Omental fat pad (tissue), 4 donors: ENCODE results near the gene SLC7A11. TPM values are rescaled to one million over a fixed set of nuclear protein-coding genes. Genes with fewer than 3 reads are reported as not detected.

ENCODE experiments used
- ATAC-seq: fragments of 150-250 bp; one replicate; pipeline ENCODE4 v1.9.1; 2016; ENCODE audit warnings: mild to moderate bottlenecking, moderate library complexity; ENCODE audit not compliant: low FRiP score
- DNase-seq: peaks from one replicate; pipeline ENCODE4 v3.0.0-alpha.2; 2019; ENCODE audit warnings: low spot score
- CTCF ChIP-seq, 3 donors: fragments of 450-650 bp; IDR thresholded peaks; one replicate each; pipeline ENCODE4 v1.5.1; 2016 to 2017; ENCODE audit warnings: antibody characterized with exemption in 3 of 3, mild to moderate bottlenecking in 3 of 3, moderate library complexity in 2 of 3
- total RNA-seq, 4 donors: library from RNA; depleted of rRNA; stranded (reverse); fragments of >200 nt; gene quantifications; one replicate each; pipeline ENCODE4 v1.1.0, GENCODE V29; 2016

SLC7A11 gene
- total RNA-seq, 4 donors from 2014 or later = 0.60 to 1.5 (median 0.90) TPM

- ATAC-seq (no peak), DNase-seq (no peak)
- no peak for TF ChIP-seq CTCF (IDR thresholded peaks at IDR 0.05)
Observed at GRCh38 chr4:138161351-138161750, 80.8 kb downstream of the SLC7A11 start.

- ATAC-seq (no peak), DNase-seq (no peak)
- TF ChIP-seq CTCF (IDR thresholded peaks at IDR 0.05) = no peak
Observed at GRCh38 chr4:138158746-138159297, 83.3 kb downstream of the SLC7A11 start.

- DNase-seq = no peak
- no peak for ATAC-seq
- TF ChIP-seq CTCF (IDR thresholded peaks at IDR 0.05) = no peak
Observed at GRCh38 chr4:138140879-138141278, 101.3 kb downstream of the SLC7A11 start.

- no peak for DNase-seq
- no peak for TF ChIP-seq CTCF (IDR thresholded peaks at IDR 0.05)
- no peak for ATAC-seq
Observed at GRCh38 chr4:138138774-138139173, 103.4 kb downstream of the SLC7A11 start.

- TF ChIP-seq CTCF (IDR thresholded peaks at IDR 0.05) = no peak
- ATAC-seq (no peak), DNase-seq (no peak)
Observed at GRCh38 chr4:138135610-138136009, 106.5 kb downstream of the SLC7A11 start.

GRCh38 chr4:138118270-138118669 lies 123.9 kb downstream of the SLC7A11 start:
- no peak for TF ChIP-seq CTCF (IDR thresholded peaks at IDR 0.05)
- DNase-seq (no peak), ATAC-seq (no peak)

GRCh38 chr4:138115053-138115452 lies 127.1 kb downstream of the SLC7A11 start:
- DNase-seq (no peak), ATAC-seq (no peak)
- no peak for TF ChIP-seq CTCF (IDR thresholded peaks at IDR 0.05)
